H9 (cell line): ENCODE measurements around the gene CAPN14. TPM values are rescaled to one million over a fixed set of nuclear protein-coding genes. Genes with fewer than 3 reads are reported as not detected.
A peak's percentile ranks its signal among the peaks of the same experiment; 100 is the strongest.

ENCODE experiments used
- DNase-seq: peaks from one replicate; pipeline ENCODE4 v3.0.0-alpha.2; 2017
- H2AFZ ChIP-seq: one replicate; pipeline ENCODE4 v1.6.1; 2013; ENCODE audit warnings: mild to moderate bottlenecking, low read length, control low read depth, moderate library complexity
- H2AK5ac ChIP-seq: 2 replicates; pipeline ENCODE4 v1.6.1; 2013; ENCODE audit warnings: low read length, control low read depth, mixed read lengths; ENCODE audit not compliant: insufficient read length
- H2BK120ac ChIP-seq: one replicate; pipeline ENCODE4 v1.6.1; 2013; ENCODE audit warnings: low read depth, mild to moderate bottlenecking, low read length, control low read depth, inconsistent platforms; ENCODE audit not compliant: poor library complexity, severe bottlenecking
- H2BK12ac ChIP-seq: 2 replicates; pipeline ENCODE4 v1.6.1; 2013; ENCODE audit warnings: low read length, control low read depth, mixed read lengths, low read depth; ENCODE audit not compliant: insufficient read length
- H2BK15ac ChIP-seq: 2 replicates; pipeline ENCODE4 v1.6.1; 2013; ENCODE audit warnings: low read depth, low read length, control low read depth
- H2BK20ac ChIP-seq: one replicate; pipeline ENCODE4 v1.6.1; 2013; ENCODE audit warnings: low read depth, mild to moderate bottlenecking, low read length, control low read depth, inconsistent platforms; ENCODE audit not compliant: poor library complexity, severe bottlenecking
- H2BK5ac ChIP-seq: 2 replicates; pipeline ENCODE4 v1.6.1; 2013; ENCODE audit warnings: low read length, control low read depth, mixed read lengths; ENCODE audit not compliant: insufficient read length
- H3K14ac ChIP-seq: 2 replicates; pipeline ENCODE4 v1.6.1; 2013; ENCODE audit warnings: low read length, control low read depth; ENCODE audit not compliant: insufficient read depth
- H3K18ac ChIP-seq: 2 replicates; pipeline ENCODE4 v1.6.1; 2013; ENCODE audit warnings: low read depth, mild to moderate bottlenecking, mixed read lengths, low read length, control low read depth; ENCODE audit not compliant: insufficient read length
- H3K23ac ChIP-seq: 2 replicates; pipeline ENCODE4 v1.6.1; 2013; ENCODE audit warnings: low read length, control low read depth, mixed read lengths, low read depth; ENCODE audit not compliant: insufficient read length
- H3K23me2 ChIP-seq: 2 replicates; pipeline ENCODE4 v1.6.1; 2013; ENCODE audit warnings: low read depth, mild to moderate bottlenecking, mixed read lengths, low read length, control low read depth; ENCODE audit not compliant: insufficient read length, poor library complexity, severe bottlenecking
- H3K27ac ChIP-seq: 2 replicates; pipeline ENCODE4 v1.5.1; 2013; ENCODE audit warnings: low read length, control low read depth, mixed read lengths, low read depth; ENCODE audit not compliant: insufficient read length
- H3K27me3 ChIP-seq: 2 replicates; pipeline ENCODE4 v1.6.1; 2013; ENCODE audit warnings: low read length, control low read depth, inconsistent platforms; ENCODE audit not compliant: insufficient read depth
- H3K4ac ChIP-seq: 2 replicates; pipeline ENCODE4 v1.6.1; 2013; ENCODE audit warnings: low read depth, mild to moderate bottlenecking, control low read depth, inconsistent platforms, low read length, moderate library complexity
- H3K4me1 ChIP-seq: 2 replicates; pipeline ENCODE4 v1.6.1; 2013; ENCODE audit warnings: low read length, control low read depth, inconsistent platforms; ENCODE audit not compliant: insufficient read depth
- H3K4me2 ChIP-seq: 2 replicates; pipeline ENCODE4 v1.6.1; 2013; ENCODE audit warnings: low read length, control low read depth, mixed read lengths; ENCODE audit not compliant: insufficient read length, insufficient read depth
- H3K56ac ChIP-seq: 2 replicates; pipeline ENCODE4 v1.6.1; 2013; ENCODE audit warnings: low read depth, mild to moderate bottlenecking, mixed read lengths, low read length, control low read depth; ENCODE audit not compliant: insufficient read length
- H3K79me1 ChIP-seq: 2 replicates; pipeline ENCODE4 v1.6.1; 2013; ENCODE audit warnings: low read depth, mild to moderate bottlenecking, moderate library complexity, low read length, control low read depth, inconsistent platforms; ENCODE audit not compliant: insufficient read depth, poor library complexity, severe bottlenecking
- H3K79me2 ChIP-seq: 2 replicates; pipeline ENCODE4 v1.6.1; 2013; ENCODE audit warnings: low read length, control low read depth, inconsistent platforms; ENCODE audit not compliant: insufficient read depth
- H3K9ac ChIP-seq: 2 replicates; pipeline ENCODE4 v1.6.1; 2013; ENCODE audit warnings: low read length, control low read depth, mixed read lengths; ENCODE audit not compliant: insufficient read length; ENCODE audit errors: extremely low read depth
- H3K9me3 ChIP-seq: one replicate; pipeline ENCODE4 v1.6.1; 2013; ENCODE audit warnings: low read depth, low read length, inconsistent platforms; ENCODE audit not compliant: control insufficient read depth
- H3T11ph ChIP-seq: one replicate; pipeline ENCODE4 v1.6.1; 2013; ENCODE audit warnings: mild to moderate bottlenecking, low read length, control low read depth, inconsistent platforms
- H4K20me1 ChIP-seq: one replicate; pipeline ENCODE4 v1.6.1; 2013; ENCODE audit not compliant: control insufficient read depth, insufficient read length, insufficient read depth
- H4K5ac ChIP-seq: 2 replicates; pipeline ENCODE4 v1.6.1; 2013; ENCODE audit warnings: low read depth, mild to moderate bottlenecking, mixed read lengths, low read length, control low read depth; ENCODE audit not compliant: insufficient read length
- H4K8ac ChIP-seq: replicated peaks from 2 replicates; pipeline ENCODE4 v1.6.1; 2013; ENCODE audit warnings: low read length, control low read depth, mixed read lengths, low read depth; ENCODE audit not compliant: insufficient read length
- H4K91ac ChIP-seq: 2 replicates; pipeline ENCODE4 v1.6.1; 2013; ENCODE audit warnings: low read depth, mild to moderate bottlenecking, moderate library complexity, mixed read lengths, low read length, control low read depth; ENCODE audit not compliant: insufficient read length
- H3K27ac Mint-ChIP-seq, 3 experiments: 2 replicates in 2 of 3; 3 replicates in 1 of 3; pipeline ENCODE4 v1.8.0; 2020 to 2021; ENCODE audit warnings: mixed read lengths in 3 of 3, mild to moderate bottlenecking in 1 of 3, moderate library complexity in 1 of 3
- H3K27me3 Mint-ChIP-seq: 2 replicates; pipeline ENCODE4 v1.8.0; 2021; ENCODE audit warnings: low read depth, mild to moderate bottlenecking, moderate library complexity, mixed read lengths
- H3K36me3 Mint-ChIP-seq, 3 experiments: 2 replicates in 2 of 3; 3 replicates in 1 of 3; pipeline ENCODE4 v1.8.0; 2020 to 2021; ENCODE audit warnings: low read depth in 3 of 3, mixed read lengths in 3 of 3; ENCODE audit not compliant: insufficient read depth in 1 of 3
- H3K4me1 Mint-ChIP-seq, 2 experiments: 2 replicates each; pipeline ENCODE4 v1.8.0; 2020; ENCODE audit warnings: mixed read lengths in 2 of 2
- H3K4me3 Mint-ChIP-seq, 2 experiments: 2 replicates in 1 of 2; 3 replicates in 1 of 2; pipeline ENCODE4 v1.8.0; 2020 to 2021; ENCODE audit warnings: mild to moderate bottlenecking in 2 of 2, mixed read lengths in 2 of 2, moderate library complexity in 1 of 2
- H3K9me3 Mint-ChIP-seq, 2 experiments: 2 replicates in 1 of 2; 3 replicates in 1 of 2; pipeline ENCODE4 v1.8.0; 2020; ENCODE audit warnings: mild to moderate bottlenecking in 2 of 2, mixed read lengths in 2 of 2, moderate library complexity in 1 of 2
- CTCF ChIP-seq: fragments of 200-600 bp; sonication (generic); conservative IDR thresholded peaks from 3 replicates; pipeline ENCODE4 v1.8.0; 2021; ENCODE audit warnings: antibody characterized with exemption, mild to moderate bottlenecking
- WGBS: extraction: QIAGEN DNeasy Blood & Tissue Kit; methylation state at CpG from one replicate; pipeline ENCODE4 v1.1.7; 2013; ENCODE audit warnings: missing lambda C conversion rate, low lambda C conversion rate, mixed read lengths; ENCODE audit not compliant: insufficient read length; ENCODE audit errors: extremely low coverage; 5-methylcytosine and 5-hydroxymethylcytosine counted together
- total RNA-seq: library from RNA; stranded (reverse); gene quantifications from 2 replicates; pipeline ENCODE4 v1.2.1, GENCODE V29; 2021

Gene CAPN14
- total RNA-seq, 1 experiment from 2014 or later: 0.09 TPM

GRCh38 chr2:31219131-31219969 is 2.0 kb upstream of the CAPN14 start:
- no peak for TF ChIP-seq CTCF
- Histone ChIP-seq H3K9ac (no peak overlapping the region), H2AK5ac (no peak overlapping the region), H2BK12ac (no peak overlapping the region), H3K23ac (no peak overlapping the region), H4K5ac (no peak overlapping the region), H3K4ac (no peak overlapping the region), H2BK20ac (no peak overlapping the region), H3K4me1 (no peaks in the 10 kb centered on the region), H3K27ac (no peak overlapping the region), H3T11ph (no peak overlapping the region), H3K27me3 (no peaks in the 10 kb centered on the region), H4K8ac (no peak overlapping the region), H3K18ac (no peak overlapping the region), H3K79me1 (no peaks in the 10 kb centered on the region), H3K23me2 (no peaks in the 10 kb centered on the region), H2BK15ac (no peak overlapping the region), H3K79me2 (no peaks in the 10 kb centered on the region), H2BK5ac (no peak overlapping the region), H4K20me1 (no peaks in the 10 kb centered on the region), H3K4me2 (no peak overlapping the region), H3K56ac (no peak overlapping the region), H4K91ac (no peak overlapping the region), H3K14ac (no peak overlapping the region), H2AFZ (no peak overlapping the region), H2BK120ac (no peak overlapping the region), H3K9me3 (no peaks in the 10 kb centered on the region)
- H3K27me3 Mint-ChIP-seq: peaks cover 2% of the 10 kb centered on the region; the same call in 1 of the 2 replicates
- H3K4me1 Mint-ChIP-seq: peaks cover 4 to 11% of the 10 kb centered on the region in 2 experiments; a peak in 3 of 4 replicates
- DNase-seq: peak; percentile 6
- no peak overlapping the region for H3K4me3 Mint-ChIP-seq
- WGBS: no CpG with 5 or more reads among the region's 11 CpGs
- no peaks in the 10 kb centered on the region for H3K36me3 Mint-ChIP-seq
- no peak overlapping the region; a peak in 1 of 7 replicates for H3K27ac Mint-ChIP-seq
- H3K9me3 Mint-ChIP-seq: no peaks in the 10 kb centered on the region
